ENCODE measurements around the gene PCBP3. TPM values are rescaled to one million over a fixed set of nuclear protein-coding genes. Genes with fewer than 3 reads are reported as not detected.

The PCBP3 gene
- total RNA-seq, 1 donor from 2014 or later = 4.6 TPM

GRCh38 chr21:45917241-45917640, 273.7 kb downstream of the PCBP3 start:
- no peaks in the 10 kb centered on the region for H3K9me3 ChIP-seq (ENCODE audit: low read depth)
- no peaks in the 10 kb centered on the region for H3K79me2 ChIP-seq (ENCODE audit: low read depth)
- no peaks in the 10 kb centered on the region for H3K4me1 ChIP-seq
- Mint-ChIP-seq H3K36me3 (no peaks in the 10 kb centered on the region), H3K4me1 (peaks cover 9% of the 10 kb centered on the region), H3K27me3 (ENCODE audit: insufficient read depth, low read depth) (no peaks in the 10 kb centered on the region), H3K27ac (no peak overlapping the region), H3K9me3 (no peaks in the 10 kb centered on the region), H3K4me3 (no peak overlapping the region)
- no peak for DNase-seq (ENCODE audit: low spot score)
- H3K4me2 ChIP-seq = no peak overlapping the region
- H3K36me3 ChIP-seq = no peaks in the 10 kb centered on the region
- no peak overlapping the region for H3K27ac ChIP-seq
- no peak overlapping the region for H3K4me3 ChIP-seq
- no peak for TF ChIP-seq EZH2phosphoT487 (IDR thresholded peaks at IDR 0.05)
- TF ChIP-seq CTCF (IDR thresholded peaks at IDR 0.05) = no peak
- TF ChIP-seq EZH2 (IDR thresholded peaks at IDR 0.05) = no peak
- no peaks in the 10 kb centered on the region for H3K27me3 ChIP-seq
- no peaks in the 10 kb centered on the region for H3F3A ChIP-seq (ENCODE audit: low read depth)
- H2AFZ ChIP-seq (replicated peaks) = no peak overlapping the region
- no peak overlapping the region for H3K9ac ChIP-seq
- H4K20me1 ChIP-seq (ENCODE audit: low read depth) = no peaks in the 10 kb centered on the region

- no peaks in the 10 kb centered on the region for H3K27me3 Mint-ChIP-seq (ENCODE audit: insufficient read depth, low read depth)
- Histone ChIP-seq H3K36me3 (no peaks in the 10 kb centered on the region), H3F3A (ENCODE audit: low read depth) (no peaks in the 10 kb centered on the region), H3K27ac (no peak overlapping the region), H3K9ac (no peak overlapping the region), H3K27me3 (no peaks in the 10 kb centered on the region), H3K79me2 (ENCODE audit: low read depth) (no peaks in the 10 kb centered on the region), H3K9me3 (ENCODE audit: low read depth) (no peaks in the 10 kb centered on the region), H2AFZ (replicated peaks) (no peak overlapping the region), H4K20me1 (ENCODE audit: low read depth) (no peaks in the 10 kb centered on the region), H3K4me1 (no peaks in the 10 kb centered on the region), H3K4me2 (no peak overlapping the region), H3K4me3 (no peak overlapping the region)
- peaks cover 9% of the 10 kb centered on the region for H3K4me1 Mint-ChIP-seq
- no peak for DNase-seq (ENCODE audit: low spot score)
- peaks cover 4% of the 10 kb centered on the region for H3K9me3 Mint-ChIP-seq
- TF ChIP-seq CTCF (IDR thresholded peaks at IDR 0.05) = no peak
- H3K27ac Mint-ChIP-seq = no peak overlapping the region
- no peaks in the 10 kb centered on the region for H3K36me3 Mint-ChIP-seq
- no peak overlapping the region for H3K4me3 Mint-ChIP-seq
Observed at GRCh38 chr21:45918011-45918410, 274.5 kb downstream of the PCBP3 start.

GRCh38 chr21:45918835-45919447, 275.4 kb downstream of the PCBP3 start:
- H3K36me3 ChIP-seq = no peaks in the 10 kb centered on the region
- no peak overlapping the region for H2AFZ ChIP-seq (replicated peaks)
- no peak overlapping the region for H3K4me2 ChIP-seq
- H3K4me3 Mint-ChIP-seq = no peak overlapping the region
- H3K9ac ChIP-seq = no peak overlapping the region
- peaks cover 5% of the 10 kb centered on the region for H3F3A ChIP-seq (ENCODE audit: low read depth)
- peaks cover 4% of the 10 kb centered on the region for H3K9me3 Mint-ChIP-seq
- H3K27ac Mint-ChIP-seq = no peak overlapping the region
- no peaks in the 10 kb centered on the region for H3K36me3 Mint-ChIP-seq
- H3K27me3 ChIP-seq = no peaks in the 10 kb centered on the region
- no peak for DNase-seq (ENCODE audit: low spot score)
- no peak for TF ChIP-seq CTCF (IDR thresholded peaks at IDR 0.05)
- no peak for TF ChIP-seq EZH2phosphoT487 (IDR thresholded peaks at IDR 0.05)
- no peak for TF ChIP-seq EZH2 (IDR thresholded peaks at IDR 0.05)
- peaks cover 9% of the 10 kb centered on the region for H3K4me1 Mint-ChIP-seq
- H3K9me3 ChIP-seq (ENCODE audit: low read depth) = no peaks in the 10 kb centered on the region
- H3K4me1 ChIP-seq = no peaks in the 10 kb centered on the region
- H3K4me3 ChIP-seq = no peak overlapping the region
- H3K27ac ChIP-seq = no peak overlapping the region
- H4K20me1 ChIP-seq (ENCODE audit: low read depth) = no peaks in the 10 kb centered on the region
- H3K27me3 Mint-ChIP-seq (ENCODE audit: insufficient read depth, low read depth) = no peaks in the 10 kb centered on the region
- no peaks in the 10 kb centered on the region for H3K79me2 ChIP-seq (ENCODE audit: low read depth)
